Endothelial cell of umbilical vein (primary cell): ENCODE results near the gene ISL2.

Experiments
- EZH2 ChIP-seq: IDR thresholded peaks from 2 replicates; pipeline ENCODE4 v1.6.1; 2012; ENCODE audit warnings: borderline replicate concordance, low read depth, mild to moderate bottlenecking, moderate library complexity, low read length, inconsistent platforms; ENCODE audit not compliant: severe bottlenecking
- GATA2 ChIP-seq: IDR thresholded peaks from 2 replicates; pipeline ENCODE4 v1.7.0; 2011; ENCODE audit warnings: low read depth, mild to moderate bottlenecking, moderate library complexity, mixed read lengths, low read length; ENCODE audit not compliant: insufficient read length, insufficient read depth
- POLR2A ChIP-seq: IDR thresholded peaks from 2 replicates; pipeline ENCODE4 v1.6.1; 2012; ENCODE audit warnings: low read depth, mild to moderate bottlenecking, control low read depth, low read length
- POLR2AphosphoS5 ChIP-seq: IDR thresholded peaks from 2 replicates; pipeline ENCODE4 v1.6.1; 2012; ENCODE audit warnings: low read depth, mild to moderate bottlenecking, control low read depth, low read length, moderate library complexity; ENCODE audit not compliant: insufficient read depth
- TF ChIP-seq, protein P1 (sequence below), 2 donors: IDR thresholded peaks; 1 replicate in 1 of 2; 2 replicates in 1 of 2; pipeline ENCODE4 v1.5.1; 2011; ENCODE audit warnings: low read length in 2 of 2, mild to moderate bottlenecking in 2 of 2, moderate library complexity in 2 of 2, control low read depth in 1 of 2, inconsistent platforms in 1 of 2, low read depth in 1 of 2; ENCODE audit not compliant: insufficient read depth in 1 of 2; ENCODE audit errors: extremely low read depth in 1 of 2
- TF ChIP-seq, protein P2 (sequence below): IDR thresholded peaks from 2 replicates; pipeline ENCODE4 v1.6.1; 2011; ENCODE audit not compliant: insufficient read depth, insufficient read length

DNA sequence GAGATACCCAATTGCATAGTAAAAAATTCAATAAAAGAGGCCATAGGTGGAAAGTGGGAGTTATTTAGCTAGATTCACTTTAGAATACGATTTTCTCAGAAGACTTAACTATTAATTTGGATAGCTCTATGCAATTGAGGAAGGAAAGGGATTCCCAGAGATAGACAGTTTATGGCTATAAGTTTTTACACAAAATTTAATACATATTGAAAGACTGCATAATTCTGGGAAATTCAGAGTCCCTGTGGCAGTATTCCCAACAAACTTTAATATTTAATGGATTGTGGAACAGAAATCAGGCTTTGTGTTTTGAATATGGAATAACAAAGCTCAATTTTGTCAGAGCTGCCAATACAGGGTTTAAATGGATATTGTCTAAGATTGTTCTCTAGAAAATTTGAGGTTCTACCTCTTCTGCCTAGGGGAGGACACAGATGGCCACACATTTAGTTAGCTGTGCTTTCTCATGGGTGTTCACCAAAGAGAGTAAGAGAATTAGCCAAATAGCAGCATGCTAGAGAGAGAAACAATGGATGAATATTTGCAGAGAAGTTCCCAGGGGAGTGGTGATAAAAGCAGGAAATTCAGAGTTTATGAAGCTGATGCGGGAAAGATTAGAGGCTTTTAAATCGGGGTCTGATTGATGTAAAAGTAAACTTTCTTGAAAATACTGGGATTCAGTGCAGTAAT is 8.5 kb downstream of the ISL2 start:
- TF ChIP-seq EZH2 (no peak), POLR2A (no peak), POLR2AphosphoS5 (no peak), GATA2 (no peak)
- TF ChIP-seq, protein P1, sequence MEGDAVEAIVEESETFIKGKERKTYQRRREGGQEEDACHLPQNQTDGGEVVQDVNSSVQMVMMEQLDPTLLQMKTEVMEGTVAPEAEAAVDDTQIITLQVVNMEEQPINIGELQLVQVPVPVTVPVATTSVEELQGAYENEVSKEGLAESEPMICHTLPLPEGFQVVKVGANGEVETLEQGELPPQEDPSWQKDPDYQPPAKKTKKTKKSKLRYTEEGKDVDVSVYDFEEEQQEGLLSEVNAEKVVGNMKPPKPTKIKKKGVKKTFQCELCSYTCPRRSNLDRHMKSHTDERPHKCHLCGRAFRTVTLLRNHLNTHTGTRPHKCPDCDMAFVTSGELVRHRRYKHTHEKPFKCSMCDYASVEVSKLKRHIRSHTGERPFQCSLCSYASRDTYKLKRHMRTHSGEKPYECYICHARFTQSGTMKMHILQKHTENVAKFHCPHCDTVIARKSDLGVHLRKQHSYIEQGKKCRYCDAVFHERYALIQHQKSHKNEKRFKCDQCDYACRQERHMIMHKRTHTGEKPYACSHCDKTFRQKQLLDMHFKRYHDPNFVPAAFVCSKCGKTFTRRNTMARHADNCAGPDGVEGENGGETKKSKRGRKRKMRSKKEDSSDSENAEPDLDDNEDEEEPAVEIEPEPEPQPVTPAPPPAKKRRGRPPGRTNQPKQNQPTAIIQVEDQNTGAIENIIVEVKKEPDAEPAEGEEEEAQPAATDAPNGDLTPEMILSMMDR (IDR thresholded peaks at IDR 0.05; ENCODE audit: extremely low read depth in 1 of 2, insufficient read depth in 1 of 2, low read depth in 1 of 2, low read length in 2 of 2) = no peak
- TF ChIP-seq, protein P2, sequence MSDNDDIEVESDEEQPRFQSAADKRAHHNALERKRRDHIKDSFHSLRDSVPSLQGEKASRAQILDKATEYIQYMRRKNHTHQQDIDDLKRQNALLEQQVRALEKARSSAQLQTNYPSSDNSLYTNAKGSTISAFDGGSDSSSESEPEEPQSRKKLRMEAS = no peak
